Measurements from ENCODE around the gene ATP11B. TPM values are rescaled to one million over a fixed set of nuclear protein-coding genes. Genes with fewer than 3 reads are reported as not detected.

The ATP11B gene
- total and polyA plus RNA-seq, 9 of the 15 experiments (the other 6 are each of a cell fraction or from before 2014, with no cell fraction given): 11.9 to 68.7 (median 41.8) TPM

DNA sequence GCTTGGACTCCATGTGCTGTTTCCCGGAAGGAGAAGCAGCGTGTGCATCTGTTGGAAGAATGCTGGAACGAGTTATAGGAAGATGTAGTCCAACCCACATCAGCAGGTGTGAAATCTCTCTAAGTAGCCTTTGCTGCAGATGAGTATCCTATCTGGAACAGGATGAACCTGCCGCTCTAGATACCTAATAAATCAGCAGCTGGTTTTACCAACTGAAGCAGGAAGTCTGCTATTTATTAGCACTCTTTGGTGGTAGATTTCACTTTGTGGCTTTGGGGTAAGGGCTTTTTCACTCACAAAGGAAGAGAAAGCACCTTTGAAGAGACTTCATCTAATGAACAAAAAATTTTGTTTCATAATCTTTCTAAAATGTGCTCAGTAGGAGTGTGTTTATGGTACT lies 120.6 kb downstream of the ATP11B start:
- no peak overlapping the region for H2AFZ ChIP-seq (ENCODE audit: low read depth, low read length)
- intact Hi-C loops (cut with micrococcal nuclease) (loop anchor here (5.0 to 10.0 kb wide), 2 partner anchors 263 to 471 kb away; no protein-coding TSS in a partner anchor), in situ Hi-C loops (cut with MboI) (no loop called here)
- 66% methylated on average over 4 of the region's 4 CpGs for WGBS (ENCODE audit: insufficient coverage, low coverage, missing lambda C conversion rate)
- H3K4me1 ChIP-seq (replicated peaks in 1 of 2; ENCODE audit: control insufficient read depth in 2 of 2, insufficient read depth in 2 of 2, low read length in 2 of 2): peaks cover 4 to 21% of the 10 kb centered on the region in 2 experiments
- peaks cover 32% of the 10 kb centered on the region; the same call in 2 of the 3 replicates for H3K36me3 ChIP-seq (ENCODE audit: control insufficient read depth, insufficient read depth, low read length)
- CTCF ChIA-PET (ENCODE audit: low intra/inter-chr PET ratio): no interaction called here
- no peak overlapping the region for H3K9ac ChIP-seq (ENCODE audit: insufficient read depth in 1 of 2, low read depth in 2 of 2, low read length in 2 of 2)
- TF ChIP-seq, protein P1, sequence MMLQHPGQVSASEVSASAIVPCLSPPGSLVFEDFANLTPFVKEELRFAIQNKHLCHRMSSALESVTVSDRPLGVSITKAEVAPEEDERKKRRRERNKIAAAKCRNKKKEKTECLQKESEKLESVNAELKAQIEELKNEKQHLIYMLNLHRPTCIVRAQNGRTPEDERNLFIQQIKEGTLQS (IDR thresholded peaks at IDR 0.05): no peak
- TF ChIP-seq, protein P1 (CRISPR knock-in tag; conservative IDR thresholded peaks at IDR 0.05): no peak
- FAIRE-seq (no peak), ATAC-seq (no peak), DNase-seq (ENCODE audit: extremely low read depth in 1 of 4, low spot score in 3 of 4) (no peak)
- no peak overlapping the region for H3K4me3 ChIP-seq
- BruUV-seq (replicated peaks): no TSS peak
- no peaks in the 10 kb centered on the region for H3K79me2 ChIP-seq (ENCODE audit: control insufficient read depth, insufficient read depth, low read length)
- no peaks in the 10 kb centered on the region for H4K20me1 ChIP-seq (replicated peaks; ENCODE audit: control insufficient read depth, insufficient read depth, low read length)
- no peak overlapping the region for H3K4me2 ChIP-seq (ENCODE audit: insufficient read depth, low read length)
- H3K9me3 ChIP-seq (replicated peaks; ENCODE audit: control insufficient read depth, insufficient read depth, low read depth, low read length): no peaks in the 10 kb centered on the region
- H3K27ac ChIP-seq (ENCODE audit: extremely low read depth, low read depth, low read length): no peak overlapping the region
- no peaks in the 10 kb centered on the region for H3K27me3 ChIP-seq (ENCODE audit: control insufficient read depth in 2 of 2, insufficient read depth in 2 of 2, low read length in 2 of 2)
- no peaks in the 10 kb centered on the region for H3K9me1 ChIP-seq (ENCODE audit: control insufficient read depth, insufficient read depth, low read length)
- POLR2A ChIA-PET: interaction anchor here (0.8 kb wide), 1 partner anchor 9 kb away, joined by 4 read pairs; no protein-coding TSS in a partner anchor

DNA sequence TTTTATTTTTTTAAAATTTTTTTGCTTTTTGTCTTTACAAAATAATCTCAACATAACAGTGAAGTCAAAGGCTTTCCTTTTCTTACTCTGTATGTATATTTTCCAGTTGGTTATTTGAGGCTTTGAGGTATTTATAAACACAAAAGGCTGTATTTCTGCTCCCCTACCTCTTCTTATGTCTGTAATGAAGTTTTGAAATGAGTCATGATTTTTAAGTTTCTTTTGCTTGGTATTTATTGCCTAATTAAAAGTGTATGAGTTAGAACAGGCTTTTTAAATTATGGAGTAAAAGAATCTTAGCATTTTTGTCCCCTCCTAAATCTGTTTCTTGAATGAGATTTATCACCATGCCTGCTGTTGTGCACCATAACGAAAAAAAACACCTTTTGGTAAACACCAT lies 121.0 kb downstream of the ATP11B start:
- DNase-seq (ENCODE audit: extremely low read depth in 1 of 4, low spot score in 3 of 4) (no peak), ATAC-seq (no peak), FAIRE-seq (no peak)
- CTCF ChIA-PET (ENCODE audit: low intra/inter-chr PET ratio): no interaction called here
- no peak overlapping the region for H2AFZ ChIP-seq (ENCODE audit: low read depth, low read length)
- no peaks in the 10 kb centered on the region for H3K9me1 ChIP-seq (ENCODE audit: control insufficient read depth, insufficient read depth, low read length)
- no peak overlapping the region for H3K4me3 ChIP-seq
- H3K27ac ChIP-seq (ENCODE audit: extremely low read depth, low read depth, low read length): no peak overlapping the region
- H3K9me3 ChIP-seq (replicated peaks; ENCODE audit: control insufficient read depth, insufficient read depth, low read depth, low read length): no peaks in the 10 kb centered on the region
- H3K79me2 ChIP-seq (ENCODE audit: control insufficient read depth, insufficient read depth, low read length): no peaks in the 10 kb centered on the region
- no peak overlapping the region for H3K9ac ChIP-seq (ENCODE audit: insufficient read depth in 1 of 2, low read depth in 2 of 2, low read length in 2 of 2)
- H3K27me3 ChIP-seq (ENCODE audit: control insufficient read depth in 2 of 2, insufficient read depth in 2 of 2, low read length in 2 of 2): no peaks in the 10 kb centered on the region
- intact Hi-C loops (cut with micrococcal nuclease): loop anchor here (5.0 to 10.0 kb wide), 2 partner anchors 263 to 470 kb away; no protein-coding TSS in a partner anchor
- peaks cover 31% of the 10 kb centered on the region; the same call in 2 of the 3 replicates for H3K36me3 ChIP-seq (ENCODE audit: control insufficient read depth, insufficient read depth, low read length)
- no peaks in the 10 kb centered on the region for H4K20me1 ChIP-seq (replicated peaks; ENCODE audit: control insufficient read depth, insufficient read depth, low read length)
- no TSS peak for BruUV-seq (replicated peaks)
- whole genome bisulfite sequencing (ENCODE audit: insufficient coverage, low coverage, missing lambda C conversion rate): 75% methylated on average over 1 of the region's 1 CpG
- no peak for TF ChIP-seq CEBPB (tag; IDR thresholded peaks at IDR 0.05)
- TF ChIP-seq, protein P2, sequence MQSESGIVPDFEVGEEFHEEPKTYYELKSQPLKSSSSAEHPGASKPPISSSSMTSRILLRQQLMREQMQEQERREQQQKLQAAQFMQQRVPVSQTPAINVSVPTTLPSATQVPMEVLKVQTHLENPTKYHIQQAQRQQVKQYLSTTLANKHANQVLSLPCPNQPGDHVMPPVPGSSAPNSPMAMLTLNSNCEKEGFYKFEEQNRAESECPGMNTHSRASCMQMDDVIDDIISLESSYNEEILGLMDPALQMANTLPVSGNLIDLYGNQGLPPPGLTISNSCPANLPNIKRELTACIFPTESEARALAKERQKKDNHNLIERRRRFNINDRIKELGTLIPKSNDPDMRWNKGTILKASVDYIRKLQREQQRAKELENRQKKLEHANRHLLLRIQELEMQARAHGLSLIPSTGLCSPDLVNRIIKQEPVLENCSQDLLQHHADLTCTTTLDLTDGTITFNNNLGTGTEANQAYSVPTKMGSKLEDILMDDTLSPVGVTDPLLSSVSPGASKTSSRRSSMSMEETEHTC (IDR thresholded peaks at IDR 0.05): no peak
- in situ Hi-C loops (cut with MboI): no loop called here
- no peak overlapping the region for H3K4me2 ChIP-seq (ENCODE audit: insufficient read depth, low read length)
- POLR2A ChIA-PET: interaction anchor here (0.8 to 3.0 kb wide), 2 partner anchors 9 to 10 kb away, joined by 4 to 9 read pairs; no protein-coding TSS in a partner anchor
- peaks cover 4 to 22% of the 10 kb centered on the region in 2 experiments for H3K4me1 ChIP-seq (replicated peaks in 1 of 2; ENCODE audit: control insufficient read depth in 2 of 2, insufficient read depth in 2 of 2, low read length in 2 of 2)
